RKO (cell line): Measurements from ENCODE around the gene KIN.
"Not testable (repeated sequence)": the region's sequence is repeated elsewhere in the genome, so short reads cannot be mapped to it uniquely, and the experiment has no call there.

Source experiments
- DNase-seq: peaks from one replicate; pipeline ENCODE4 v3.0.0-alpha.2; 2016; ENCODE audit warnings: low spot score

The KIN gene

GRCh38 chr10:7734821-7735220 lies 53.0 kb downstream of the KIN start:
- DNase-seq, result no peak

- DNase-seq, result no peak
These were observed 64.8 kb downstream of the KIN start for GRCh38 chr10:7722927-7723529.

- DNase-seq, result no peak
These were observed 67.3 kb downstream of the KIN start for GRCh38 chr10:7720478-7720877.

- no peak for DNase-seq
These were observed 69.1 kb downstream of the KIN start for GRCh38 chr10:7718685-7719084.

- no peak for DNase-seq
These were observed 70.0 kb downstream of the KIN start for GRCh38 chr10:7717767-7718166.

GRCh38 chr10:7715515-7715914 lies 72.3 kb downstream of the KIN start:
- no peak for DNase-seq

- DNase-seq, result not testable (repeated sequence)
These were observed 76.7 kb downstream of the KIN start for GRCh38 chr10:7711075-7711474.

- no peak for DNase-seq
These were observed 77.3 kb downstream of the KIN start for GRCh38 chr10:7710446-7710845.

- no peak for DNase-seq
These were observed 79.0 kb downstream of the KIN start for GRCh38 chr10:7708832-7709231.

- no peak for DNase-seq
These were observed 79.8 kb downstream of the KIN start for GRCh38 chr10:7707858-7708622.

GRCh38 chr10:7707102-7707501 lies 80.7 kb downstream of the KIN start:
- no peak for DNase-seq

GRCh38 chr10:7706534-7707073 lies 81.2 kb downstream of the KIN start:
- no peak for DNase-seq

- DNase-seq, result no peak
These were observed 82.5 kb downstream of the KIN start for GRCh38 chr10:7705341-7705740.

- no peak for DNase-seq
These were observed 83.4 kb downstream of the KIN start for GRCh38 chr10:7704071-7705016.

- DNase-seq, result no peak
These were observed 84.7 kb downstream of the KIN start, which contains the start of gene ITIH2 for GRCh38 chr10:7703140-7703539. Gene ITIH2, plus strand, starts transcription at chr10:7703316. Its CDS starts 119 bp downstream, at chr10:7703435.

GRCh38 chr10:7702288-7702812 lies 85.4 kb downstream of the KIN start:
- DNase-seq, result no peak

- DNase-seq, result no peak
These were observed 86.5 kb downstream of the KIN start for GRCh38 chr10:7701158-7701742.
